Measurements from ENCODE around the gene EMB. TPM values are rescaled to one million over a fixed set of nuclear protein-coding genes. Genes with fewer than 3 reads are reported as not detected.

Gene EMB
- total RNA-seq, 4 donors from 2014 or later, result 7.2 to 18.9 (median 10.0) TPM

- TF ChIP-seq POLR2AphosphoS5 (IDR thresholded peaks at IDR 0.05) (no peak), EP300 (IDR thresholded peaks at IDR 0.05) (no peak), POLR2A (IDR thresholded peaks at IDR 0.05; ENCODE audit: low read depth) (no peak)
- TF ChIP-seq, protein P1, sequence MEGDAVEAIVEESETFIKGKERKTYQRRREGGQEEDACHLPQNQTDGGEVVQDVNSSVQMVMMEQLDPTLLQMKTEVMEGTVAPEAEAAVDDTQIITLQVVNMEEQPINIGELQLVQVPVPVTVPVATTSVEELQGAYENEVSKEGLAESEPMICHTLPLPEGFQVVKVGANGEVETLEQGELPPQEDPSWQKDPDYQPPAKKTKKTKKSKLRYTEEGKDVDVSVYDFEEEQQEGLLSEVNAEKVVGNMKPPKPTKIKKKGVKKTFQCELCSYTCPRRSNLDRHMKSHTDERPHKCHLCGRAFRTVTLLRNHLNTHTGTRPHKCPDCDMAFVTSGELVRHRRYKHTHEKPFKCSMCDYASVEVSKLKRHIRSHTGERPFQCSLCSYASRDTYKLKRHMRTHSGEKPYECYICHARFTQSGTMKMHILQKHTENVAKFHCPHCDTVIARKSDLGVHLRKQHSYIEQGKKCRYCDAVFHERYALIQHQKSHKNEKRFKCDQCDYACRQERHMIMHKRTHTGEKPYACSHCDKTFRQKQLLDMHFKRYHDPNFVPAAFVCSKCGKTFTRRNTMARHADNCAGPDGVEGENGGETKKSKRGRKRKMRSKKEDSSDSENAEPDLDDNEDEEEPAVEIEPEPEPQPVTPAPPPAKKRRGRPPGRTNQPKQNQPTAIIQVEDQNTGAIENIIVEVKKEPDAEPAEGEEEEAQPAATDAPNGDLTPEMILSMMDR (IDR thresholded peaks at IDR 0.05), result no peak
- Histone ChIP-seq H3K27me3 (no peaks in the 10 kb centered on the region), H3K4me3 (no peak overlapping the region), H3K36me3 (no peaks in the 10 kb centered on the region), H3K27ac (replicated peaks in 1 of 4) (no peak overlapping the region), H3K4me1 (no peaks in the 10 kb centered on the region), H3K9me3 (no peaks in the 10 kb centered on the region)
- no peak for DNase-seq (ENCODE audit: extremely low spot score)
- intact Hi-C loops (cut with DNase I), result no loop called here
Measured at GRCh38 chr5:50359187-50359586, 81.9 kb downstream of the EMB start.

- DNase-seq (ENCODE audit: extremely low spot score), result no peak
- 73% methylated on average over 2 of the region's 2 CpGs for WGBS
- Histone ChIP-seq H3K36me3 (no peaks in the 10 kb centered on the region), H3K4me1 (no peaks in the 10 kb centered on the region), H3K27me3 (no peaks in the 10 kb centered on the region), H3K9me3 (no peaks in the 10 kb centered on the region), H3K4me3 (no peak overlapping the region), H3K27ac (replicated peaks in 1 of 4) (no peak overlapping the region)
- TF ChIP-seq, protein P1 (IDR thresholded peaks at IDR 0.05), result no peak
- no peak for TF ChIP-seq POLR2A (IDR thresholded peaks at IDR 0.05; ENCODE audit: low read depth)
- TF ChIP-seq EP300 (IDR thresholded peaks at IDR 0.05), result no peak
- TF ChIP-seq POLR2AphosphoS5 (IDR thresholded peaks at IDR 0.05), result no peak
- intact Hi-C loops (cut with DNase I), result no loop called here
Measured at GRCh38 chr5:50352382-50352781, 88.7 kb downstream of the EMB start.

Other genes starting within 250 kb of the EMB start
- 10 to 100 TPM in 2 of 4 donors, 1 to 10 TPM in 2; 5.4 to 17.1 (median 9.7) TPM for gene PARP8, start 225.3 kb upstream of the EMB start, total RNA-seq